GM19193 (cell line): Measurements from ENCODE around the gene NCS1.

Source experiments
- POLR2A ChIP-seq: IDR thresholded peaks from 4 replicates; pipeline ENCODE4 v1.6.1; 2011; ENCODE audit not compliant: insufficient read depth, insufficient read length; ENCODE audit errors: extremely low read depth

Gene NCS1

GRCh38 chr9:130226112-130226511 lies 53.9 kb downstream of the NCS1 start:
- TF ChIP-seq POLR2A: no peak

GRCh38 chr9:130227833-130228232 lies 55.6 kb downstream of the NCS1 start:
- no peak for TF ChIP-seq POLR2A

- TF ChIP-seq POLR2A: no peak
Observed at GRCh38 chr9:130229759-130230158, 57.6 kb downstream of the NCS1 start.

GRCh38 chr9:130230631-130231030 lies 58.4 kb downstream of the NCS1 start:
- TF ChIP-seq POLR2A: no peak

- no peak for TF ChIP-seq POLR2A
Observed at GRCh38 chr9:130232899-130233586, 60.8 kb downstream of the NCS1 start.

- no peak for TF ChIP-seq POLR2A
Observed at GRCh38 chr9:130233587-130233945, 61.4 kb downstream of the NCS1 start.

GRCh38 chr9:130234340-130235260 lies 62.4 kb downstream of the NCS1 start:
- TF ChIP-seq POLR2A: no peak

- no peak for TF ChIP-seq POLR2A
Observed at GRCh38 chr9:130235558-130236435, 63.6 kb downstream of the NCS1 start.

GRCh38 chr9:130236436-130236985 lies 64.3 kb downstream of the NCS1 start:
- no peak for TF ChIP-seq POLR2A

GRCh38 chr9:130237076-130237475 lies 64.9 kb downstream of the NCS1 start:
- TF ChIP-seq POLR2A: no peak

GRCh38 chr9:130237763-130238524 lies 65.7 kb downstream of the NCS1 start:
- TF ChIP-seq POLR2A: no peak

- TF ChIP-seq POLR2A: no peak
Observed at GRCh38 chr9:130239363-130239695, 67.1 kb downstream of the NCS1 start.

GRCh38 chr9:130239741-130240241 lies 67.6 kb downstream of the NCS1 start:
- no peak for TF ChIP-seq POLR2A
